ENCODE data around the gene IFNA2.
"Not testable (repeated sequence)": the region's sequence is repeated elsewhere in the genome, so short reads cannot be mapped to it uniquely, and the experiment has no call there.

IFNA2 gene

GRCh38 chr9:21385131-21385670, at the start of gene IFNA2:
TSS of gene IFNA2 (minus strand) at chr9:21385398. CDS start at chr9:21385329, 69 bp downstream.
- in situ Hi-C loops (cut with MboI; ENCODE audit: low sequenced_read_pairs) = no loop called here

DNA sequence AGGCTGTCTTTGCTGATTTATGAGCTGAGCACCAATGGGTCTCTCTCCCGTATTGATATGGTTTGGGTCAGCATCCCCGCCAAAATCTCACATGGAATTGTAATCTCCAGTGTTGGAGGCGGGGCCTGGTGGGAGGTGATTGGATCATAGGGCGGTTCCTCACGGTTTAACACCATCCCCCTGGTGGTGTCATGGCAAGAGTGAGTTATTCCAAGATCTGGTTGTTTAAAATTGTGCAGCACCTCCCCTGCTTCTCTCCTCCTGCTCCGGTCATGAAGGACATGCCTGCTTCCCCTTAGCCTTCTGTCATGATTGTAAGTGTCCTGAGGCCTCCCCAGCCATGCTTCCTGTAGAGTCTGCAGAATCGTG, 49.8 kb upstream of the IFNA2 start:
- in situ Hi-C loops (cut with MboI; ENCODE audit: low sequenced_read_pairs) = not testable (repeated sequence)

GRCh38 chr9:21434202-21435014, 49.2 kb upstream of the IFNA2 start:
- in situ Hi-C loops (cut with MboI; ENCODE audit: low sequenced_read_pairs) = no loop called here

DNA sequence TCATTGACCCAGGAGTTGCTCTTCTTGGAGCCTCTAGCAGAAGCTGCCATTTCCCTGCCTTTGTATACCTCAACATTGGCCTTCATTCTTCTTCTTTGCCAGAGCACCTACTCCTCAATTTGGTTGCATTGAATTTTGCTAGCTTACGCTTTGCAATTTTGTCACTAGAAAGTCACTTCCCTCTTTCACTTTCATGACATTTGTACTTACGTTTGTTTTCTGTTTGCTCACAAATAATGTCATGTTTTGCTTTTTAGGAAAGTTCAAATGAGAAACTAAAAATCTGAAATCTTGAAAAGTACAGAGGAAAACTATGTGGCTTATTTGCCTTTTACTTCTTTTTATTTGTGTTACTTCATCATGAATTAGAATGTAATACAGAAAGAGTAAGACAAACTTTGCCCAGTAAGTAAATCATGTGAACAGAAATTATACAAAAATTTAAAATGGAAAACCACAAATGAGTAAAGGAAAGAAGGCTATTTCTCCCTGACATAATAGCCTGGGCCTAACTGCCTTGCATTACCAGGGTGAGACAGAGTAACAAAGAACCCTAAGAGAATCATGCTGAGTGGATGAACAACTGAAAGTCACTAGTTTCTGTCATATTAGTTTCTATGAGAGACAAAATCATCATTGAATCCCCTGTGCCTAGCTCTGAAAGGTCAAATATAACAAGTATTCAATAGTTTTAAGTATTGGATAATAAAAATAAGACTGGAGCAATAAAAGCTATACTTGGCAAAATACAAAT, 47.7 kb upstream of the IFNA2 start:
- in situ Hi-C loops (cut with MboI; ENCODE audit: low sequenced_read_pairs) = no loop called here

DNA sequence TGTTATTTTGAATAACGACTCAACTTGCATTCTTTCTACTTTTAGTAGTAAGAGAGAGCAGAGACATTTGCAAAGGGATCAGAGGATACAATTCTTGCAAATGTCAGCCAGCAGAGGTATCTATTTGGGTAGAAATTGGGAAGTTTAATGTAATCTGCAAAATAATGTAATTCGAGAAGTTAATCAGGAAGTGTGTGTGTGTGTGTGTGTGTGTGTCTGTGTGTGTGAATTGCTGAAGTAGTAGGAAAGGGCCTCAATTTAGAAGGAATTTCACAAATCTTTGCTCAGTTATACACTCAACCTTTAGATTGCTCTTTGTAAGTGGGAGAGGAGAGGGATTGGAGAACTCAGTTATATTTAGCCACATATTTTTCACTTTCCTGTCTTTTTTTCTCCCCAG, 44.0 kb upstream of the IFNA2 start:
- in situ Hi-C loops (cut with MboI; ENCODE audit: low sequenced_read_pairs) = no loop called here

- in situ Hi-C loops (cut with MboI; ENCODE audit: low sequenced_read_pairs) = no loop called here
These were observed 43.0 kb upstream of the IFNA2 start for GRCh38 chr9:21428235-21428634.

DNA sequence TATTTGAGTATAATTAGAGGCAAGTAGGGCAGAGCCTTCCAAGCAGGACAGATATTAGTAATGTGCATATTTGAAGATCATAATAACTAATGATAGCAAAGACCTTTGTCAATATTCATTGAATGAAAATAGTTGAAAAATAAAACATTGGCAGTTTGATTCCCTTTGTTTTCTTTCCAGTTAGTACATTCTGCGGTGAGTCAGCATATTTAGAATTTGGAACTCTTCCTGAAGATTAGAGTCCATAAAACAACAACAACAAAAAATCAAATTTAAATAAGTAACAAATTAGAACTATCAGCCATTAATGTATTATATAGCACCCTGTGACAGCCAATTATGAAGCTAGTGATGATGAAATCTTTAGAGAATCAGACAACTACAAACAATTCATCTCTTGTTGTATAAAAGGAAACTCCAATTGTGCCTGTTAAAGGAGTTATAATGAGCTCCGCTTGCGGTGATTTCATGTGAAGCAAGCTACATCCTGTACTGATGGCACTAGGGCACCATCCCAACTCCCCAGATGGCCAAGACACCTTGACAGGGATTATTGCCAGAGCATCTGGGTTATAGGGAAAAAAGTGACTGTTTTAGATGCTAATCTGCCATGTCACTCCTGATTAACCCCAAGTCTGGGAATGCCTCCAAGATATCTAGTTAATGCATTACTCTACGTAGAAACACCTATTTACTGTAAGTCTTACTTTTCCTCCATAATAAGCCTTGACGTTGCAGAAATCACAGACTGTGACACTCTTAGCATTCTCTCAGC, 30.5 kb upstream of the IFNA2 start:
- in situ Hi-C loops (cut with MboI; ENCODE audit: low sequenced_read_pairs) = no loop called here

DNA sequence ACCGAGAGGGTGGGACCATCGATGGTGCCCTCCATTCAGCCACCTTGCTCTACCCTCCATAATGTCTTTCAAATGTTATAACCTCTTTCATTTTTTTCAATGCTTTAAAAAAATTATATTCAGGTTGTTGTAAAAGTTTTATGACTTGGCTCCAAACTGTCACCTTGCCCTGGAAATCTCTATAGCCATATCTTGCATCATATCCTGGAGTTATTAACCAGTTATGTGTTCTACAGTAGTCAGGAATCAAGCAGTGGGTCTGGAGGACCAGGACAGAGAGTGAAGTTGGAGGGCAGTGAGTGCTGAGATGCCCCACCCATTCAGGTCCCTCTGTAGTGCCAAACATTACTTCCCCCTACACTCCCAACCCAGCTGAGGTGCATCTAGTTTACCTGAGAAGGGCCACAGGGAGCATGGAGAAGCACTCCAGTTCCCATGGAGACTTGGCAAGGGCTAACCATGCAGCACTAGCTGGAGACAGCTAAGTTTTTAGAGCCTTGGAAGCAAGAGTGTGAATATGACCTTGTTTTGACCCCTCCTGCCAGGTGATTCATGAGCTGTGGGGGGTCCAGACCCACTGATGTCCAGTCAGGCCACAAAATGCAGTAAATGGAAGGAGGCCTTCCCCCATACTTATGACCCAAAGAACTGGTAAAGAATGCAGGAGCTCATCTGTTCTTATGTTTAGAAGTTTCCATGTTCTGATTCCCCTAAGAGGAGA, 29.2 kb upstream of the IFNA2 start:
- in situ Hi-C loops (cut with MboI; ENCODE audit: low sequenced_read_pairs) = no loop called here

GRCh38 chr9:21413624-21414023, 28.4 kb upstream of the IFNA2 start:
- in situ Hi-C loops (cut with MboI; ENCODE audit: low sequenced_read_pairs) = no loop called here

DNA sequence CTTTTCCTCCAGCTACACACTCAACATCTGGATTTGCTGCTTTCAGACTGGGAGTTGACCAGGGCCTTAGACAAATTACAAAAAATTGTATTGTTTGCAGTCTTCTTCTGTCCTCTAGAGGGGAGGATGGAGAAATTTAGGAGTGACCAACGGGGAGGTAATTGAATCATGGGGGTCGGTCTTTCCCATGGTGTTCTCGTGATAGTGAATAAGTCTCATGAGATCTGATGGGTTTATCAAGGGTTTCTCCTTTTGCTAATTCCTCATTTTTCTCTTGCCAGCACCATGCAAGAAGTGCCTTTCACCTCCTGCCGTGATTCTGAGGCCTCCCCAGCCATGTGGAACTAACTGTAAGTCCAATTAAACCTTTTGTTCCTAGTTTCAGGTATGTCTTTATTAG, 28.0 kb upstream of the IFNA2 start:
- in situ Hi-C loops (cut with MboI; ENCODE audit: low sequenced_read_pairs) = no loop called here

GRCh38 chr9:21412107-21412506, 26.9 kb upstream of the IFNA2 start:
- in situ Hi-C loops (cut with MboI; ENCODE audit: low sequenced_read_pairs) = no loop called here

DNA sequence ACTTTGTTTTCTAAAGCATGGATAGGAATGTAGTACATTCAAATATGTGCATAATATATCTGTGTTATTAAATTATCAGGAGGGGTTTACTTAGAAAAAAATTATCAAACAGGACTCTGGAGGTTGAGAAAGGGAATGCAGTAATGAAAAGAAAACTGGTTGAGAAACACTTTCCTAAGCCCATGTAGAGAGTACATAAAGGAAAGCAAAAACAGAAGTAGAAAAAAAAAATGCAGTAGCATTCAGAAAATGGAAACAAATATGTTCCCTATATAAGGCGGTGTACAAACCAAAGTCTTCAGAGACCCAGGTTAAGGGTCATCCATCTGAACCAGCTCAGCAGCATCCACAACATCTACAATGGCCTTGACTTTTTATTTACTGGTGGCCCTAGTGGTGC, 23.6 kb upstream of the IFNA2 start, which contains the start of gene IFNA8:
Gene IFNA8 (plus strand): TSS at position 301 of the 400 bp plus-strand sequence. CDS start 60 bp downstream, at position 361.
- in situ Hi-C loops (cut with MboI; ENCODE audit: low sequenced_read_pairs) = no loop called here

DNA sequence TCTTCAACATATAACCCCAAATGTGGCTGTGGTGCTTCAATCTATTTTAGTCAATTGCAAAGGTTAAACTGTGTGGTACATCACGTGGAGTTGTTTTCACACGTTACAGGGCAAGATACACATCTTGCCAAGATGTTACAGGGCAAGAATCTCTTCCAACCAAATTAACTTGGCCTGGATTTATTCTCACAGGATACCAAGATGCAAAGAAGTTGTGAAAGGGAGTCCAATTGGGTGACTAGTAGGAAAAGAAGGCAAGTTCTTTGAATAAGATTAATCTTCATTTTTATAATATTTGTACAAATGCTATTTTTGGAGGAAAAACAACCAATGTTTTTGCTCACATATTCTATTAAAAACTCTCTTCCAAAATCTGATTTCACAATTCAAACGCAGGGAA, 18.9 kb upstream of the IFNA2 start:
- in situ Hi-C loops (cut with MboI; ENCODE audit: low sequenced_read_pairs) = no loop called here

DNA sequence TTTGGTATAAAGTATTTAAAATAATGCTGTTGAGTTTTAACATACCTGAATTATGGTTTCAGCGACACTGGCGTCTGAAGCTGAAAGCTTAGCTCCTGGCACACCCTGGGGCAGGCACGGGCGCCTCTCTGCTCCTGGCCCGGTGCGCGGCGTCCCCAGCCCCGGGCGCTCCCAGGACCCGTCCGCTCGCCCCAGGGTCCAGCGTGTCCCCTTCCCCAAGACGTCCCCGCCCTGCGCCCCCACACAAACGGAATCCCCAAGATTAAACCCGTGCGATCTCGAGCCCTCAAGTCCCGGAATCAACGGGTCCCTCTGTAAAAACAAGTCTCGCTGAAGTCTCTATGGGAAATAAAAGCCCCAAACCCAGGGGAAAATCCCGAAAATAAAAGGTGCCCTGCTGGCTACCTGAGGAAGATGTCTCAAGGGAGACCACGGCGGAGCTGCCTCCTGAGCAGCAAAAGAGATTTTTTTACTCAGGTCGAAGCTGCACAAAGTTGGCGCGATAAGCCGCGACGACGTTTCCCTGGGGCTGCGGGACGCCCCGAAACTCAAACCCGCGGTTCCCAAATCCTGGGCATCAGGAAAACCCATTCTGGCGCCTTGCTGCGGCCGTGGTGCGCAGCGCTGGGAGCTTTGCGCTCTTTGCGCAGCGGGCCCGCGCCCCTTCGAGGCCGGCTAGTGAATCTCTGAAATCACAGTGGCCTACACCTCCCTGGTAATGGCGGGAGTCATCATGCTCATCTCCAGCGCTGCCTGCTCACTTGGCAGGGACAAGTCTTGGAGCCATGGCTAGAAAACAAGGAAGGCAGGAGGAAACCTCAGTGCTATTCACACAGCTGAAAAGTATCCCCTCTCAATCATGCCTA, 17.4 kb upstream of the IFNA2 start:
- in situ Hi-C loops (cut with MboI; ENCODE audit: low sequenced_read_pairs) = no loop called here

DNA sequence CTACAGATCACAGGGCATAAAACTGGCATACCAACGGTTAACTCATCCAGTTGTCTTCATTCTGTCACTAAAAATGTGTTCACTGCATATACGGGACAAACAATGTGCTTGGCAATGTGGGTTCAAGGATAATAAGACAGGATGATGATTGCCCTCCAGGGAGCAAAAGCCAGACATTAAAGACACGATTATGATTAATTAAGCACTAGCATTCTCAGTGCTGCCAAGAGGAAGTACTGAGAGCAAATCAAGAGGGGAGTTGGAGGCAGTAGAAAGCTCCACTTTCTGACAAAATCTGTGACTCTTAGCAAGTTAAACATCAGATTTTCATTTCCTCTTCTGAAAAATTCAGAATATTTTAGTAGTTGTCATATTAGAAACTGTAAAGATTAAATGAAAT, 14.8 kb upstream of the IFNA2 start:
- in situ Hi-C loops (cut with MboI; ENCODE audit: low sequenced_read_pairs) = no loop called here

- in situ Hi-C loops (cut with MboI; ENCODE audit: low sequenced_read_pairs) = no loop called here
These were observed 13.8 kb upstream of the IFNA2 start for GRCh38 chr9:21398955-21399489.

- in situ Hi-C loops (cut with MboI; ENCODE audit: low sequenced_read_pairs) = no loop called here
These were observed 10.8 kb upstream of the IFNA2 start for GRCh38 chr9:21395778-21396717.

GRCh38 chr9:21392270-21392669, 7.1 kb upstream of the IFNA2 start:
- in situ Hi-C loops (cut with MboI; ENCODE audit: low sequenced_read_pairs) = no loop called here
